Naive thymus-derived CD8-positive, alpha-beta T cell (primary cell): Measurements from ENCODE around the gene PHKG2. TPM values are rescaled to one million over a fixed set of nuclear protein-coding genes. Genes with fewer than 3 reads are reported as not detected.
A peak's percentile ranks its signal among the peaks of the same experiment; 100 is the strongest.

Experiments
- ATAC-seq, 2 donors: fragments of 150-1000 bp; cut with Tn5 transposase in 1 of 2; sonication (Bioruptor Pico), chemical (Tn5 transposase) in 1 of 2; 1 replicate in 1 of 2; 2 replicates in 1 of 2; pipeline ENCODE4 v1.10.0; 2021; ENCODE audit warnings: mild to moderate bottlenecking in 2 of 2, moderate library complexity in 2 of 2
- POLR2A ChIA-PET: fragments of 350-600 bp; sonication (Branson Sonifier 250); formaldehyde crosslinking; loops from one replicate; lab custom pipeline; 2021; ENCODE audit warnings: antibody characterized with exemption; lab: Charles Lee
- DNase-seq, 10 donors: peaks; one replicate each; pipeline versions ENCODE4 v3.0.0 to v3.0.0-alpha.2; 2020 to 2022
- H3K27ac Mint-ChIP-seq, 10 donors: one replicate each; pipeline ENCODE4 v1.8.0; 2020 to 2022; ENCODE audit warnings: mild to moderate bottlenecking in 10 of 10, mixed read lengths in 10 of 10, moderate library complexity in 4 of 10, inconsistent platforms in 1 of 10
- H3K27me3 Mint-ChIP-seq, 5 donors: one replicate each; pipeline ENCODE4 v1.8.0; 2021 to 2022; ENCODE audit warnings: mixed read lengths in 5 of 5
- H3K36me3 Mint-ChIP-seq, 3 donors: one replicate each; pipeline ENCODE4 v1.8.0; 2020 to 2022; ENCODE audit warnings: mixed read lengths in 3 of 3, mild to moderate bottlenecking in 2 of 3, inconsistent platforms in 1 of 3
- H3K4me1 Mint-ChIP-seq, 4 donors: one replicate each; pipeline ENCODE4 v1.8.0; 2021 to 2022; ENCODE audit warnings: mixed read lengths in 4 of 4
- H3K4me3 Mint-ChIP-seq, 10 donors: one replicate each; pipeline ENCODE4 v1.8.0; 2020 to 2022; ENCODE audit warnings: mild to moderate bottlenecking in 10 of 10, mixed read lengths in 10 of 10, moderate library complexity in 6 of 10, inconsistent platforms in 1 of 10
- H3K9me3 Mint-ChIP-seq, 9 donors: one replicate each; pipeline ENCODE4 v1.8.0; 2020 to 2022; ENCODE audit warnings: mixed read lengths in 9 of 9, mild to moderate bottlenecking in 3 of 9, inconsistent platforms in 1 of 9, moderate library complexity in 1 of 9
- polyA plus RNA-seq, 3 donors: library from polyadenylated mRNA; unstranded; fragments of 300-500 nt; fragmentation: Illumina TruSeq; gene quantifications; one replicate each; pipeline ENCODE4 v1.2.3, GENCODE V29; 2021
- total RNA-seq, 8 experiments: library from RNA in 2 of 8; stranded (reverse) in 2 of 8; gene quantifications; one replicate each; pipeline ENCODE4 v1.2.3 and lab custom pipeline; 2021 to 2026

Gene PHKG2
- total and polyA plus RNA-seq, 5 experiments from 2014 or later, result 39.7 to 53.7 (median 43.1) TPM

GRCh38 chr16:30793508-30794069 lies 45.4 kb downstream of the PHKG2 start:
- POLR2A ChIA-PET, result interaction anchor here (0.5 kb wide), 1 partner anchor 181 kb away, joined by 3 read pairs; no protein-coding TSS in a partner anchor
- Mint-ChIP-seq H3K4me3 (no peak overlapping the region), H3K4me1 (no peaks in the 10 kb centered on the region), H3K27me3 (peaks cover 0 to 2% (median 0%) of the 10 kb centered on the region in 5 donors), H3K27ac (no peak overlapping the region), H3K36me3 (no peaks in the 10 kb centered on the region), H3K9me3 (no peaks in the 10 kb centered on the region)
- no peak for ATAC-seq
- DNase-seq, result no peak

- POLR2A ChIA-PET, result no interaction called here
- H3K27me3 Mint-ChIP-seq, result peaks cover 0 to 2% (median 0%) of the 10 kb centered on the region in 5 donors
- H3K36me3 Mint-ChIP-seq, result no peaks in the 10 kb centered on the region
- no peaks in the 10 kb centered on the region for H3K4me1 Mint-ChIP-seq
- no peak for ATAC-seq
- DNase-seq, result no peak
- H3K9me3 Mint-ChIP-seq, result no peaks in the 10 kb centered on the region
- peak overlapping the region in 1 of 10 donors; percentile 3 for H3K27ac Mint-ChIP-seq
- H3K4me3 Mint-ChIP-seq, result no peak overlapping the region
These were observed 46.4 kb downstream of the PHKG2 start for GRCh38 chr16:30794634-30795033.

GRCh38 chr16:30797670-30798309 lies 49.6 kb downstream of the PHKG2 start:
- no peaks in the 10 kb centered on the region for H3K36me3 Mint-ChIP-seq
- POLR2A ChIA-PET, result interaction anchor here (1.0 kb wide), 1 partner anchor 11 kb away, joined by 4 read pairs; no protein-coding TSS in a partner anchor

More at GRCh38 chr16:30797670-30798309, 49.6 kb downstream of the PHKG2 start:
- H3K27me3 Mint-ChIP-seq, result no peaks in the 10 kb centered on the region
- H3K4me1 Mint-ChIP-seq, result peaks cover 0 to 2% (median 1%) of the 10 kb centered on the region in 4 donors
- no peak overlapping the region for H3K27ac Mint-ChIP-seq
- ATAC-seq (no peak), DNase-seq (no peak)
- H3K4me3 Mint-ChIP-seq, result no peak overlapping the region
- no peaks in the 10 kb centered on the region for H3K9me3 Mint-ChIP-seq

Other genes starting within 250 kb of the PHKG2 start
- gene ZNF768, start 221.9 kb upstream of the PHKG2 start, total RNA-seq, result 1 to 10 TPM; 8.3 to 8.5 TPM
- gene ZNF768, start 221.9 kb upstream of the PHKG2 start, polyA plus RNA-seq, result 1 to 10 TPM; 1.1 to 2.1 (median 1.5) TPM
- 10 to 100 TPM; 21.8 to 21.9 TPM for gene ZNF747, start 213.6 kb upstream of the PHKG2 start, total RNA-seq
- gene ZNF747, start 213.6 kb upstream of the PHKG2 start, polyA plus RNA-seq, result 10 to 100 TPM in 2 of 3 donors, 1 to 10 TPM in 1; 9.5 to 12.0 (median 11.4) TPM
- gene ZNF764, start 190.1 kb upstream of the PHKG2 start, total RNA-seq, result 10 to 100 TPM; 18.8 to 19.3 TPM
- gene ZNF764, start 190.1 kb upstream of the PHKG2 start, polyA plus RNA-seq, result 1 to 10 TPM; 3.6 to 6.5 (median 4.0) TPM
- gene ZNF688, start 176.7 kb upstream of the PHKG2 start, total RNA-seq, result 10 to 100 TPM; 19.9 to 21.2 TPM
- 10 to 100 TPM; 21.2 to 22.0 (median 21.7) TPM for gene ZNF688, start 176.7 kb upstream of the PHKG2 start, polyA plus RNA-seq
- gene ZNF785, start 162.7 kb upstream of the PHKG2 start, total RNA-seq, result 10 to 100 TPM; 22.8 to 23.3 TPM
- gene ZNF785, start 162.7 kb upstream of the PHKG2 start, polyA plus RNA-seq, result 1 to 10 TPM; 1.6 to 3.5 (median 3.4) TPM
- gene ZNF689, start 138.0 kb upstream of the PHKG2 start, total RNA-seq, result 10 to 100 TPM; 10.8 to 13.7 TPM
- gene ZNF689, start 138.0 kb upstream of the PHKG2 start, polyA plus RNA-seq, result 10 to 100 TPM in 2 of 3 donors, 1 to 10 TPM in 1; 7.7 to 12.5 (median 11.0) TPM
- 10 to 100 TPM; 81.4 to 83.8 TPM for gene PRR14, start 97.5 kb upstream of the PHKG2 start, total RNA-seq
- 10 to 100 TPM; 13.3 to 22.3 (median 15.3) TPM for gene PRR14, start 97.5 kb upstream of the PHKG2 start, polyA plus RNA-seq
- gene FBRS, start 90.0 kb upstream of the PHKG2 start, total RNA-seq, result 100 to 1,000 TPM; 208 to 221 TPM
- gene FBRS, start 90.0 kb upstream of the PHKG2 start, polyA plus RNA-seq, result 1 to 10 TPM; 3.2 to 8.0 (median 4.4) TPM
- gene SRCAP, start 49.3 kb upstream of the PHKG2 start, total RNA-seq, result 100 to 1,000 TPM; 107 to 110 TPM
- 10 to 100 TPM in 2 of 3 donors, 1 to 10 TPM in 1; 5.2 to 31.3 (median 14.9) TPM for gene SRCAP, start 49.3 kb upstream of the PHKG2 start, polyA plus RNA-seq
- 1 to 10 TPM; 2.0 to 4.1 TPM for gene CFAP119, start 13.6 kb downstream of the PHKG2 start, total RNA-seq
- gene CFAP119, start 13.6 kb downstream of the PHKG2 start, polyA plus RNA-seq, result under 1 TPM; 0.11 to 0.38 (median 0.31) TPM
- 100 to 1,000 TPM; 112 to 114 TPM for gene RNF40, start 13.9 kb downstream of the PHKG2 start, total RNA-seq
- 10 to 100 TPM; 24.4 to 52.4 (median 27.2) TPM for gene RNF40, start 13.9 kb downstream of the PHKG2 start, polyA plus RNA-seq
- 1 to 10 TPM; 9.3 to 10.0 TPM for gene ZNF629, start 38.8 kb downstream of the PHKG2 start, total RNA-seq
- 1 to 10 TPM in 1 of 3 donors, under 1 TPM in 2; 0.17 to 2.5 (median 0.91) TPM for gene ZNF629, start 38.8 kb downstream of the PHKG2 start, polyA plus RNA-seq
- 10 to 100 TPM; 24.2 to 24.6 TPM for gene BCL7C, start 145.7 kb downstream of the PHKG2 start, total RNA-seq
- 10 to 100 TPM; 33.9 to 38.8 (median 34.7) TPM for gene BCL7C, start 145.7 kb downstream of the PHKG2 start, polyA plus RNA-seq
- gene CTF1, start 148.2 kb downstream of the PHKG2 start, total RNA-seq, result 1 to 10 TPM; 1.0 to 1.3 TPM
- under 1 TPM in 1 of 3 donors, not detected in 2; 0.14 TPM for gene CTF1, start 148.2 kb downstream of the PHKG2 start, polyA plus RNA-seq
- 10 to 100 TPM; 13.1 to 16.8 TPM for gene FBXL19, start 175.1 kb downstream of the PHKG2 start, total RNA-seq
- gene FBXL19, start 175.1 kb downstream of the PHKG2 start, polyA plus RNA-seq, result under 1 TPM; 0.06 to 0.29 (median 0.16) TPM
- gene ORAI3, start 200.6 kb downstream of the PHKG2 start, total RNA-seq, result 10 to 100 TPM; 18.6 to 20.8 TPM
- 10 to 100 TPM; 15.2 to 16.0 (median 15.5) TPM for gene ORAI3, start 200.6 kb downstream of the PHKG2 start, polyA plus RNA-seq
- 10 to 100 TPM; 39.5 to 44.3 TPM for gene SETD1A, start 209.3 kb downstream of the PHKG2 start, total RNA-seq
- gene SETD1A, start 209.3 kb downstream of the PHKG2 start, polyA plus RNA-seq, result 1 to 10 TPM in 1 of 3 donors, under 1 TPM in 2; 0.35 to 2.0 (median 0.77) TPM
- 1 to 10 TPM; 1.2 to 1.9 TPM for gene HSD3B7, start 236.8 kb downstream of the PHKG2 start, total RNA-seq
- under 1 TPM in 2 of 3 donors, not detected in 1; 0.07 to 0.08 TPM for gene HSD3B7, start 236.8 kb downstream of the PHKG2 start, polyA plus RNA-seq